WTC11 (cell line): ENCODE data around the gene FAHD1. TPM values are rescaled to one million over a fixed set of nuclear protein-coding genes. Genes with fewer than 3 reads are reported as not detected.

Source experiments
- ATAC-seq: fragments of 200-7000 bp; cut with Tn5 transposase; 2 replicates; pipeline ENCODE4 v1.10.0; 2021; ENCODE audit warnings: mild to moderate bottlenecking, moderate library complexity
- CTCF ChIA-PET: fragments of 300-600 bp; sonication (Branson Sonifier 250); formaldehyde crosslinking; loops from one replicate; lab custom pipeline; 2021; ENCODE audit warnings: antibody characterized with exemption; lab: Charles Lee
- POLR2A ChIA-PET: fragments of 350-600 bp; sonication (Branson Sonifier 250); formaldehyde crosslinking; loops from one replicate; lab custom pipeline; 2021; ENCODE audit warnings: antibody characterized with exemption; lab: Charles Lee
- DNase-seq: peaks from one replicate; pipeline ENCODE4 v3.0.0; 2021; ENCODE audit warnings: low spot score
- H3K27ac Mint-ChIP-seq: 2 replicates; pipeline ENCODE4 v1.8.0; 2021; ENCODE audit warnings: mixed read lengths
- H3K27me3 Mint-ChIP-seq: 2 replicates; pipeline ENCODE4 v1.8.0; 2021; ENCODE audit warnings: low read depth, mild to moderate bottlenecking, moderate library complexity, mixed read lengths
- H3K36me3 Mint-ChIP-seq: 2 replicates; pipeline ENCODE4 v1.8.0; 2021; ENCODE audit warnings: mixed read lengths
- H3K4me1 Mint-ChIP-seq: 2 replicates; pipeline ENCODE4 v1.8.0; 2022; ENCODE audit warnings: mixed read lengths
- H3K4me3 Mint-ChIP-seq: 2 replicates; pipeline ENCODE4 v1.8.0; 2021; ENCODE audit warnings: mild to moderate bottlenecking, moderate library complexity, mixed read lengths
- H3K9me3 Mint-ChIP-seq: 2 replicates; pipeline ENCODE4 v1.8.0; 2021; ENCODE audit warnings: mixed read lengths
- AR ChIP-seq: fragments of 250-450 bp; sonication (Bioruptor Pico); IDR thresholded peaks from 2 replicates; pipeline ENCODE4 v1.9.0; 2021; ENCODE audit warnings: mild to moderate bottlenecking
- CBFB ChIP-seq: sonication (generic); formaldehyde crosslinking; IDR thresholded peaks from 2 replicates; pipeline ENCODE4 v1.8.1; 2022; ENCODE audit warnings: mild to moderate bottlenecking, low read depth, missing genetic modification reagents
- FOXJ3 ChIP-seq: sonication (generic); formaldehyde crosslinking; IDR thresholded peaks from 2 replicates; pipeline ENCODE4 v1.9.0; 2021; ENCODE audit warnings: missing genetic modification reagents, mild to moderate bottlenecking, borderline replicate concordance
- GRHL2 ChIP-seq: fragments of 250-450 bp; sonication (Bioruptor Pico); IDR thresholded peaks from 2 replicates; pipeline ENCODE4 v1.8.0; 2022; ENCODE audit warnings: mild to moderate bottlenecking, moderate library complexity; ENCODE audit not compliant: insufficient replicate concordance, severe bottlenecking
- NR1H2 ChIP-seq: sonication (generic); formaldehyde crosslinking; IDR thresholded peaks from 2 replicates; pipeline ENCODE4 v1.9.0; 2021; ENCODE audit warnings: mild to moderate bottlenecking, moderate library complexity, missing genetic modification reagents
- SMAD3 ChIP-seq: sonication (generic); formaldehyde crosslinking; IDR thresholded peaks from 2 replicates; pipeline ENCODE4 v1.8.0; 2022; ENCODE audit warnings: missing genetic modification reagents, mild to moderate bottlenecking, borderline replicate concordance
- ZMAT4 ChIP-seq: fragments of 250-450 bp; sonication (Bioruptor Pico); IDR thresholded peaks from 2 replicates; pipeline ENCODE4 v1.9.0; 2021; ENCODE audit warnings: mild to moderate bottlenecking
- ZNF281 ChIP-seq: sonication (generic); formaldehyde crosslinking; IDR thresholded peaks from 2 replicates; pipeline ENCODE4 v1.8.0; 2023; ENCODE audit warnings: mild to moderate bottlenecking, missing genetic modification reagents
- ZNF416 ChIP-seq: fragments of 250-450 bp; sonication (Bioruptor Pico); IDR thresholded peaks from 2 replicates; pipeline ENCODE4 v1.9.0; 2021; ENCODE audit warnings: mild to moderate bottlenecking, inconsistent platforms
- total RNA-seq: library from RNA; stranded (reverse); gene quantifications from 3 replicates; pipeline ENCODE4 v1.2.3, GENCODE V29; 2021
- TF ChIP-seq, protein P1 (sequence below): sonication (generic); formaldehyde crosslinking; IDR thresholded peaks from 2 replicates; pipeline ENCODE4 v1.8.1; 2023; ENCODE audit warnings: mild to moderate bottlenecking, missing genetic modification reagents, borderline replicate concordance
- TF ChIP-seq, protein P2 (sequence below): sonication (generic); formaldehyde crosslinking; IDR thresholded peaks from 2 replicates; pipeline ENCODE4 v1.8.1; 2022; ENCODE audit warnings: missing genetic modification reagents, borderline replicate concordance
- TF ChIP-seq, protein P3 (sequence below): sonication (generic); formaldehyde crosslinking; conservative IDR thresholded peaks from 2 replicates; pipeline ENCODE4 v1.8.1; 2023; ENCODE audit warnings: mild to moderate bottlenecking, low read depth, missing genetic modification reagents, moderate library complexity
- TF ChIP-seq, protein P4 (sequence below): sonication (generic); formaldehyde crosslinking; IDR thresholded peaks from 2 replicates; pipeline ENCODE4 v1.8.0; 2022; ENCODE audit warnings: mild to moderate bottlenecking, missing genetic modification reagents

The FAHD1 gene
- total RNA-seq, 1 experiment from 2014 or later, result 14.3 TPM

GRCh38 chr16:1876468-1876867, 49.5 kb downstream of the FAHD1 start:
- Mint-ChIP-seq H3K4me3 (no peak overlapping the region), H3K9me3 (no peaks in the 10 kb centered on the region), H3K27ac (no peak overlapping the region), H3K27me3 (peaks cover 35% of the 10 kb centered on the region), H3K4me1 (no peaks in the 10 kb centered on the region; the same call in 1 of the 2 replicates), H3K36me3 (no peaks in the 10 kb centered on the region)
- CTCF ChIA-PET, result interaction anchor here (2.0 kb wide), 1 partner anchor 65 kb away, joined by 10 read pairs; no protein-coding TSS in a partner anchor
- ATAC-seq (no peak), DNase-seq (no peak)
- POLR2A ChIA-PET, result no interaction called here
- TF ChIP-seq, protein P1, sequence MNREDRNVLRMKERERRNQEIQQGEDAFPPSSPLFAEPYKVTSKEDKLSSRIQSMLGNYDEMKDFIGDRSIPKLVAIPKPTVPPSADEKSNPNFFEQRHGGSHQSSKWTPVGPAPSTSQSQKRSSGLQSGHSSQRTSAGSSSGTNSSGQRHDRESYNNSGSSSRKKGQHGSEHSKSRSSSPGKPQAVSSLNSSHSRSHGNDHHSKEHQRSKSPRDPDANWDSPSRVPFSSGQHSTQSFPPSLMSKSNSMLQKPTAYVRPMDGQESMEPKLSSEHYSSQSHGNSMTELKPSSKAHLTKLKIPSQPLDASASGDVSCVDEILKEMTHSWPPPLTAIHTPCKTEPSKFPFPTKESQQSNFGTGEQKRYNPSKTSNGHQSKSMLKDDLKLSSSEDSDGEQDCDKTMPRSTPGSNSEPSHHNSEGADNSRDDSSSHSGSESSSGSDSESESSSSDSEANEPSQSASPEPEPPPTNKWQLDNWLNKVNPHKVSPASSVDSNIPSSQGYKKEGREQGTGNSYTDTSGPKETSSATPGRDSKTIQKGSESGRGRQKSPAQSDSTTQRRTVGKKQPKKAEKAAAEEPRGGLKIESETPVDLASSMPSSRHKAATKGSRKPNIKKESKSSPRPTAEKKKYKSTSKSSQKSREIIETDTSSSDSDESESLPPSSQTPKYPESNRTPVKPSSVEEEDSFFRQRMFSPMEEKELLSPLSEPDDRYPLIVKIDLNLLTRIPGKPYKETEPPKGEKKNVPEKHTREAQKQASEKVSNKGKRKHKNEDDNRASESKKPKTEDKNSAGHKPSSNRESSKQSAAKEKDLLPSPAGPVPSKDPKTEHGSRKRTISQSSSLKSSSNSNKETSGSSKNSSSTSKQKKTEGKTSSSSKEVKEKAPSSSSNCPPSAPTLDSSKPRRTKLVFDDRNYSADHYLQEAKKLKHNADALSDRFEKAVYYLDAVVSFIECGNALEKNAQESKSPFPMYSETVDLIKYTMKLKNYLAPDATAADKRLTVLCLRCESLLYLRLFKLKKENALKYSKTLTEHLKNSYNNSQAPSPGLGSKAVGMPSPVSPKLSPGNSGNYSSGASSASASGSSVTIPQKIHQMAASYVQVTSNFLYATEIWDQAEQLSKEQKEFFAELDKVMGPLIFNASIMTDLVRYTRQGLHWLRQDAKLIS, result no peak
- no peak for TF ChIP-seq NR1H2 (CRISPR knock-in tag)
- no peak for TF ChIP-seq ZNF281
- no peak for TF ChIP-seq ZNF416 (CRISPR knock-in tag)

DNA sequence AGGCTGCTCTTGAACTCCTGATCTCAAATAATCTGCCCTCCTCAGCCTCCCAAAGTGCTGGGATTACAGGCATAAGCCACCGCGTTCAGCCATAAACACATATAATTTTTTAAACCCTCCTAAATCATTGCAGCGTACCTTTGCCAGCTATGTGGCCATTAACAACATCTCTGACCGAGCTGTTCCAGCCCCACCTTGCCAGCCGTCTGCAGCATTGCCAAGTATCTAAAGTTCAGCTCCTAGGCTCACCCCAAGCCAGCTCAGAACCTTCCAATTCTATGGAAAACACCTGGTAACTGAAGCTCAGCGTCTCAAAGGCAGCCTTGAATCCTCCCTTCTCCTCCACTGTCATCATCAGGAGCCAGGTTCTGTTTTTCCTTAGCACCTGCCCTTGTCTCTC, 50.1 kb downstream of the FAHD1 start:
- H3K27ac Mint-ChIP-seq, result no peak overlapping the region
- ATAC-seq (no peak), DNase-seq (no peak)
- H3K27me3 Mint-ChIP-seq, result peaks cover 33% of the 10 kb centered on the region
- no peak for TF ChIP-seq NR1H2 (CRISPR knock-in tag)
- no peak for TF ChIP-seq ZMAT4 (CRISPR knock-in tag)
- no peak for TF ChIP-seq SMAD3 (CRISPR knock-in tag)
- no peak for TF ChIP-seq AR (CRISPR knock-in tag)
- TF ChIP-seq, protein P2, sequence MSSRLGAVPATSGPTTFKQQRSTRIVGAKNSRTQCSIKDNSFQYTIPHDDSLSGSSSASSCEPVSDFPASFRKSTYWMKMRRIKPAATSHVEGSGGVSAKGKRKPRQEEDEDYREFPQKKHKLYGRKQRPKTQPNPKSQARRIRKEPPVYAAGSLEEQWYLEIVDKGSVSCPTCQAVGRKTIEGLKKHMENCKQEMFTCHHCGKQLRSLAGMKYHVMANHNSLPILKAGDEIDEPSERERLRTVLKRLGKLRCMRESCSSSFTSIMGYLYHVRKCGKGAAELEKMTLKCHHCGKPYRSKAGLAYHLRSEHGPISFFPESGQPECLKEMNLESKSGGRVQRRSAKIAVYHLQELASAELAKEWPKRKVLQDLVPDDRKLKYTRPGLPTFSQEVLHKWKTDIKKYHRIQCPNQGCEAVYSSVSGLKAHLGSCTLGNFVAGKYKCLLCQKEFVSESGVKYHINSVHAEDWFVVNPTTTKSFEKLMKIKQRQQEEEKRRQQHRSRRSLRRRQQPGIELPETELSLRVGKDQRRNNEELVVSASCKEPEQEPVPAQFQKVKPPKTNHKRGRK, result no peak
- TF ChIP-seq FOXJ3, result no peak
- no peaks in the 10 kb centered on the region; the same call in 1 of the 2 replicates for H3K4me1 Mint-ChIP-seq
- H3K9me3 Mint-ChIP-seq, result no peaks in the 10 kb centered on the region
- POLR2A ChIA-PET, result interaction anchor here (0.6 kb wide), 1 partner anchor 12 kb away, joined by 5 read pairs; no protein-coding TSS in a partner anchor
- CTCF ChIA-PET, result interaction anchor here (2.0 kb wide), 1 partner anchor 64 kb away, joined by 10 read pairs; no protein-coding TSS in a partner anchor
- H3K36me3 Mint-ChIP-seq, result no peaks in the 10 kb centered on the region
- no peak overlapping the region for H3K4me3 Mint-ChIP-seq

DNA sequence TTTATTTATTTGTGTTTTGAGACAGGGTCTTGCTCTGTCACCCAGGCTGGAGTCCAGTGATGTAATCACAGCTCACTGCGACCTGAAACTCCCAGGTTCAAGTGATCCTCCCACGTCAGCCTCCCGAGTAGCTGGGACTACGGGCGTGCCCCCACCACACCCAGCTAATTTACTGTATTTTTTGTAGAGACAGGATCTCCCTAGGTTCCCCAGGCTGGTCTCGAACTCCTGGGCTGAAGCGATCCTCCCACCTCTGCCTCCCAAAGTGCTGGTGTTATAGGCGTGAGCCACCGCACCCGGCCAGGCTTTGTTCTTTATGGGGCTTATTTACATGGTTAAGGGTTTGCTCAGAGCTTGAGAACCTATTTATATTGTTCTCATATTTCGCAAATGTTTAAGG, 50.8 kb downstream of the FAHD1 start:
- ATAC-seq, result no peak
- TF ChIP-seq CBFB (CRISPR knock-in tag), result no peak
- TF ChIP-seq, protein P3, sequence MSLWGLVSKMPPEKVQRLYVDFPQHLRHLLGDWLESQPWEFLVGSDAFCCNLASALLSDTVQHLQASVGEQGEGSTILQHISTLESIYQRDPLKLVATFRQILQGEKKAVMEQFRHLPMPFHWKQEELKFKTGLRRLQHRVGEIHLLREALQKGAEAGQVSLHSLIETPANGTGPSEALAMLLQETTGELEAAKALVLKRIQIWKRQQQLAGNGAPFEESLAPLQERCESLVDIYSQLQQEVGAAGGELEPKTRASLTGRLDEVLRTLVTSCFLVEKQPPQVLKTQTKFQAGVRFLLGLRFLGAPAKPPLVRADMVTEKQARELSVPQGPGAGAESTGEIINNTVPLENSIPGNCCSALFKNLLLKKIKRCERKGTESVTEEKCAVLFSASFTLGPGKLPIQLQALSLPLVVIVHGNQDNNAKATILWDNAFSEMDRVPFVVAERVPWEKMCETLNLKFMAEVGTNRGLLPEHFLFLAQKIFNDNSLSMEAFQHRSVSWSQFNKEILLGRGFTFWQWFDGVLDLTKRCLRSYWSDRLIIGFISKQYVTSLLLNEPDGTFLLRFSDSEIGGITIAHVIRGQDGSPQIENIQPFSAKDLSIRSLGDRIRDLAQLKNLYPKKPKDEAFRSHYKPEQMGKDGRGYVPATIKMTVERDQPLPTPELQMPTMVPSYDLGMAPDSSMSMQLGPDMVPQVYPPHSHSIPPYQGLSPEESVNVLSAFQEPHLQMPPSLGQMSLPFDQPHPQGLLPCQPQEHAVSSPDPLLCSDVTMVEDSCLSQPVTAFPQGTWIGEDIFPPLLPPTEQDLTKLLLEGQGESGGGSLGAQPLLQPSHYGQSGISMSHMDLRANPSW (CRISPR knock-in tag), result no peak
- no peak for TF ChIP-seq ZMAT4 (CRISPR knock-in tag)
- TF ChIP-seq, protein P4, sequence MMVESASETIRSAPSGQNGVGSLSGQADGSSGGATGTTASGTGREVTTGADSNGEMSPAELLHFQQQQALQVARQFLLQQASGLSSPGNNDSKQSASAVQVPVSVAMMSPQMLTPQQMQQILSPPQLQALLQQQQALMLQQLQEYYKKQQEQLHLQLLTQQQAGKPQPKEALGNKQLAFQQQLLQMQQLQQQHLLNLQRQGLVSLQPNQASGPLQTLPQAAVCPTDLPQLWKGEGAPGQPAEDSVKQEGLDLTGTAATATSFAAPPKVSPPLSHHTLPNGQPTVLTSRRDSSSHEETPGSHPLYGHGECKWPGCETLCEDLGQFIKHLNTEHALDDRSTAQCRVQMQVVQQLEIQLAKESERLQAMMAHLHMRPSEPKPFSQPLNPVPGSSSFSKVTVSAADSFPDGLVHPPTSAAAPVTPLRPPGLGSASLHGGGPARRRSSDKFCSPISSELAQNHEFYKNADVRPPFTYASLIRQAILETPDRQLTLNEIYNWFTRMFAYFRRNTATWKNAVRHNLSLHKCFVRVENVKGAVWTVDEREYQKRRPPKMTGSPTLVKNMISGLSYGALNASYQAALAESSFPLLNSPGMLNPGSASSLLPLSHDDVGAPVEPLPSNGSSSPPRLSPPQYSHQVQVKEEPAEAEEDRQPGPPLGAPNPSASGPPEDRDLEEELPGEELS (CRISPR knock-in tag), result no peak
- no peak for TF ChIP-seq GRHL2

More for the DNA sequence above, 50.8 kb downstream of the FAHD1 start:
- Mint-ChIP-seq H3K27ac (no peak overlapping the region), H3K36me3 (no peaks in the 10 kb centered on the region), H3K4me1 (no peaks in the 10 kb centered on the region), H3K4me3 (no peak overlapping the region), H3K9me3 (no peaks in the 10 kb centered on the region), H3K27me3 (peaks cover 27% of the 10 kb centered on the region)
- ChIA-PET POLR2A (no interaction called here), CTCF (interaction anchor here (2.1 kb wide), 1 partner anchor 46 kb away, joined by 6 read pairs; no protein-coding TSS in a partner anchor)
- no peak for DNase-seq
